GM03348 (cell line): ENCODE data around the gene EML6.
A peak's percentile ranks its signal among the peaks of the same experiment; 100 is the strongest.

Source experiments
- DNase-seq: peaks from one replicate; pipeline ENCODE4 v3.0.0; 2012; ENCODE audit warnings: low spot score

EML6 gene

GRCh38 chr2:55001716-55002115 lies 278.3 kb downstream of the EML6 start:
- DNase-seq = no peak

- DNase-seq = no peak
Measured at GRCh38 chr2:55003706-55004639, 280.5 kb downstream of the EML6 start.

DNA sequence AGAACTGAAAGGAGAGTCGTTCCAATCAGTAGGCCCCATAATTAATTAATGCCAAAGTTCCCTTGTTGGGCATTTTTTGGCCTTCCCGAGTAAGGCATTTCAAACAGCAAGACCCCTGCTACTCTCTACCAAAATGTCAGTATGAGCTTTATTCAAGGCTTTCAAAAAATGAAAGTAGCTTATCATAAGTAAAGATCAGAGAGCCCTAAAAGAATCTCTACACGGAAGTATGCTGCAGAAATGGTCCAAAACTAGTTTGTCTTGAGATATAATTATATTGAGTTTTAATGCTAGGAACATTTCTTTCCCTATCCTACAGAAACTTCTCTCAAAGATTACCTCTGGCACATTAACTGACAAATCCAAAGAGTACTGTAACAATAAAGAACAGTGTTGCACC lies 282.8 kb downstream of the EML6 start:
- no peak for DNase-seq

DNA sequence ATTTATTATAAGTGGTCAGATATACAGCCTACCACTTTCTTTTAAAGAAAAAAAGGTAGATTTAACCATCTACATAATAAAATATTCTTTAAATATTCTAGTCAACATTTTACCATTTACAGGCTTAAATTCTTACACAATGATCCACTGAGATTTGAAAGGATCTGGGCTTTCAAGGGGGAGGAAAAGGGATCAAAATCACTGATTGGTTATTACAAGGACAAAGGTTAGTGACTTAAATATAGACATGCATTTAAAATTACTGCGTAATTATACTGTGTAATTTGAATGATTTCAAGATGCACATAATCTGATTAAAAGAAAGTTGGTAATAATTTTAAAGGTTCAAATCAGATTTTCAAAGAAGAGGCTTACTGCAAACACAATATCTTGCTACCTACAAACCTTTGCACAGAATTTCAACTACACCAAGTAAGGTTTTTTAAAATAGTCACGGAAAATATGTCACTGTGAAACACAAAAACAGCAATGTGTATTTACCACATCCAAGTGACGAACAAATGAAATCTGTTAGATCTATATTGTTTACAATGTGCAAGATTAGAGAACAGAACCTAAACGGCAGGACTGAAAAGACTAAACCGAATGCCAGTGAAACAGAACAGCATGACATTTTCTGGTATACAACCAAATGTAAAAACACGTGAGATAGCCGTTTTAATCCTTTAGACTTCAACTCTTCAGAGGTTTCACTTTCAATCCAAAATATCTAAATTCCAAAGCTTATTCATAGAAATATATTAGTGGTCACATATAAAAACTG lies 286.0 kb downstream of the EML6 start:
- no peak for DNase-seq

DNA sequence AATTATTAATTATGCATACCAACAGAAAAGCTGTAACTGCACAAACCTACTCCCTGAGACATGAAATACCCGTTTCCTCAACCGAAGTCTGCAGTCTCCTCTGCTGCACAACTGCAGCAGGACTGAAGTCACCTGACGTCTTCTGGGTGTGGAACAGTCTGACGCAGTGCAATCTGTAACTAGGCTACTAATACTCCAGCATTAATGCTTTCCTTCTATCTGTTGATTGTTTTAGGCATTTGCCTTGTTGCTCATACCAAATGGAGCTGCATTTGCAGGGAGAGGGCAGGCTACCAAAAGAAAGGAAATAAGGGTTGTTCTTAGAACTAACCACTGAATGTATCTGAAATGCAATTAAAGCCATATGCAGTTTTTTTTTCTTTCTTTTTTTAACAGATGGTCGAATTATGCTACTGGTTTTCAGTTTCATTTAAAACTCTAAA lies 286.7 kb downstream of the EML6 start:
- DNase-seq = peak; percentile 26

DNA sequence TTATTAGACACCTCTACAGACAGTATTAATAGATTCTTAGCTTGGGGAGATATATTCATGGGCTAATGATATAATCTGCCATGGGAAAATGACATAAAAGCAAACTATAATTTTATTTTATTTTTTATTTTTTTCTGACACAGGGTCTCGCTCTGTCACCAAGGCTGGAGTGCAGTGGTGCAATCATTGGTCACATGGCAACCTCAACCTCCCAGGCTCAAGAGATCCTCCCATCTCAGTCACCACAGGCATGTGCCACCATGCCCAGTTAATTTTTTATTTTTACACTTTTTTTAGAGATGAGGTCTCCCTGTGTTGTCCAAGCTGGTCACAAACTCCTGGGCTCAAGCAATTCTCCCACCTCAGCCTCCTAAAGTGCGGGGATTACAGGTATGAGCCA lies 287.5 kb downstream of the EML6 start:
- no peak for DNase-seq

- no peak for DNase-seq
Measured at GRCh38 chr2:55011831-55012671, 288.6 kb downstream of the EML6 start.

- DNase-seq = no peak
Measured at GRCh38 chr2:55012672-55013484, 289.4 kb downstream of the EML6 start.

DNA sequence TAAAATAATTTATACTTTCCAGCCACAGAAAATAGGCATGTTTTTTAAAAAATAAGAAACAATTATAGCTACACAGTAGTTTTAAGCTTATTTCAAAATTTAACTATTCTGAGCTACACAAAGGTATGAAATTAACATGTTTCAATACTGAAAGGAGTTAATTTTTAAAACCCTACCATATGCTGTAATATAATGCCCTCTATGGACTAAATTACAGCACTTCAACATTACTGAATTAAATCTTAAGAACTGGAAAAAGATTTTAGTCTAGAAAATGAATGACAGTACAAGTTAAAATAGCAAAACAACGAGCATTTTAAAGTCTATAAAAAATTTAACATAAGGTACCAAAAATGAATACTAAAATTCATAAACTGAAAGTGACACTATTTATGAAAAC lies 290.5 kb downstream of the EML6 start:
- DNase-seq = no peak

DNA sequence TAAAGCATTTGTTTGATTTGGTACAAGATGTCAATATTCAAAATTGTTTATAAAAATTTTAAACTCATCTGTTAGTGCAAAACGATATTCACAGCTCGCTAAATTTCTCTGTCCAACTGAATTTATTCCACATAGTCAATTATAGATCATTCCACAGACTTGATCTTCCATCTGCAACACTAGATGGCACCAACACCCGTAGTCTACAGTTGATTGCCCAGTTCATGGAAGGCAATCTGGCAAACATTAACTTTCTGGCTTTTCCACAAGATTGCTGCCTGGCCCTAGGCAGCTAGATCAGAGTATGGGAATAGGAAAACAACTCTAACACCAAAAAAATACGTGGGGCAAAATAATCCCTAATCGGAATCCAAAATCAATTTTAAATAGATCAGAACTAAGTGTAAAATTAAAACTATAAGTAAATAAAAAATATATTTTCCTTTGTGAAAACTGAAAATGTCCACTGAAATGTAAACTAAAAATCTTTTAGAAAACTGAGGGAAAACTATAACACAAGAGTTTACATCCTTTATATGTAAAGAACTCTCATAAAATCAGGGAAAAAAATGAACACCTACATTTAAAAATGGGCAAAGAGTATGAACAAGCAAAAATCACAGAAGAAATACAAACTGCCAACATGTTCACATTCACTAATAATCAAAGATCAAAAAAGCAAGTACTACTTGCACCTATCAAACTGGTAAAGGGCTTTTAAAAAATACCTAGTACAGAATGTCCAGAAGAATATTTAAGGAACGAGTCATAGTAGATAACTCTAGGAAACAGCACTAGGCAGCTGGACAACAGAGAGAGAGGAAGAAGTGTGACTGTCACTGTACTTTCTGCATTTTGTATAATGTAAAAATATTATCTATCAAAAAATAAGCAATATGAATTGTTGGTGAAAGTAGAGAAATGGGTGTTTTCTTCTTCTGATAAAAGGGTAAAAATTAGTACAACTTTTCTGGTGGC lies 291.8 kb downstream of the EML6 start:
- peak; percentile 77 for DNase-seq

GRCh38 chr2:55017428-55017827 lies 294.0 kb downstream of the EML6 start:
- DNase-seq = no peak

GRCh38 chr2:55017880-55018279 lies 294.4 kb downstream of the EML6 start:
- no peak for DNase-seq

DNA sequence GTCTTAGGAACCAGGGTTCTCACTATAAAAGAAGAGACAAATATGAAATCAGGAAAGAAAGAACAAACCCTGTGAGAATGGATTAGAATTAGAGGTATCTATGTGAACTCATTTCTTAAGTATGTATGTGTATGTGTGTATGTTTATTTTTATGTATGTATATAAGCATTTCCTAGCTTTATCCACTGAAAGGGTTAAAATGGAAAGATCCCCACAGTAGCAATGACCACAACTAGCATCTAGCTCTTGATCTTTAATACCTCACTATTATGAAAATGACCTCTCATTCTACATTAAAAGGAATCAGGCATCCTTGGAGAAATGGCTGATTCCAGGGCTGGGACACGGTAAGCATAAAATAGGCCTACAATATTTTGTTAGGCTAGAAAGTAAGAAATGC lies 295.2 kb downstream of the EML6 start:
- DNase-seq = no peak

DNA sequence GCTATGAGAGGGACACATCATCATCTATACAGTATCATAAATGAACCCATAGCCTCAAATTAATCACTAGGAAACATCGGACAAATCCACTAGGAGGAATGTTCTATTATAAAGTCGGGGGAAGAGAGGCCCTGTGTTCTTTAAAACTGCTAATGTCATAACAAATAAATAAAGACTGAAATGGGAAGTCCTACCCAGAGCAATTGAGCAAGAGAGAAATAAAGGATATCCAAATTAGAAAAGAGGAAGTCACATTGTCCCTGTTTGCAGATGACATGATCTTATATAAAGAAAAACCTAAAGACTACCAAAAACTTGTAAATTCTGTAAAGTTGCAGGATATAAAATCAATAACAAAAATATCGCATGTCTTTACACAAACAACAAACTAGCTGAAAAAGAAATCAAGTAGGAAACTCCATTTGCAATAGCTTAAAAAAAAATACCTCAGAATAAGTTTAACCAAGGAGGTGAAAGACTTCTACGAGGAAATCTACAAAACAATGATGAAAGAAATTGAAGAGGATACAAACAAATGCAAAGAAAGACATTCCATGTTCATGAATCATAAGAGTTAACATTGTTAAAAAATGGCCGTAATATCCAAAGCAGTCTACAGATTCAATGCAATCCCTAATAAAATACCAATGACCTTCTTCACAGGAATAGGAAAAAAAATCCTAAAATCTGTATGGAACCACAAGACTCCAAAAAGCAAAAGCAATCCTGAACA lies 296.2 kb downstream of the EML6 start:
- no peak for DNase-seq
